SK-N-SH (cell line): ENCODE results near the gene TRIM7. TPM values are rescaled to one million over a fixed set of nuclear protein-coding genes. Genes with fewer than 3 reads are reported as not detected.
A peak's percentile ranks its signal among the peaks of the same experiment; 100 is the strongest.

Source experiments
- CTCF ChIA-PET: fragments of 300-600, 350-600 bp; formaldehyde crosslinking; extraction: SDS; loops from one replicate; lab custom pipeline; 2021; lab: Yijun Ruan, JAX
- POLR2A ChIA-PET: fragments of 350-600 bp; sonication (Branson Sonifier 250); formaldehyde crosslinking; extraction: SDS; loops from one replicate; lab custom pipeline; 2020; ENCODE audit warnings: antibody characterized with exemption, inconsistent platforms; lab: Yijun Ruan, JAX
- DNase-seq: peaks from one replicate; pipeline ENCODE4 v3.0.0; 2012
- H2AFZ ChIP-seq: fragments of 200-600 bp; sonication (generic); 2 replicates; pipeline ENCODE4 v1.8.1; 2016; ENCODE audit warnings: antibody characterized with exemption, mild to moderate bottlenecking, low read depth
- H3F3A ChIP-seq: fragments of 200-600 bp; sonication (generic); replicated peaks from 2 replicates; pipeline ENCODE3; 2016; ENCODE audit warnings: antibody characterized with exemption, mild to moderate bottlenecking; ENCODE audit not compliant: insufficient read depth
- H3K27ac ChIP-seq, 2 experiments: fragments of 200-500 bp in 1 of 2; fragments of 200-600 bp in 1 of 2; sonication (Bioruptor generic) in 1 of 2; sonication (generic), shearing (Covaris generic) in 1 of 2; 2 replicates each; pipeline versions ENCODE4 v1.5.1 to v1.6.1; 2014 to 2016; ENCODE audit warnings: low read depth in 2 of 2, inconsistent platforms in 1 of 2, low read length in 1 of 2, mild to moderate bottlenecking in 1 of 2, mixed read lengths in 1 of 2
- H3K27me3 ChIP-seq: fragments of 200-600 bp; sonication (generic), shearing (Covaris generic); 2 replicates; pipeline ENCODE4 v1.6.1; 2016; ENCODE audit warnings: mixed run types; ENCODE audit not compliant: insufficient read depth
- H3K36me3 ChIP-seq, 2 experiments: fragments of 200-500 bp in 1 of 2; fragments of 200-600 bp in 1 of 2; sonication (Bioruptor generic) in 1 of 2; sonication (generic) in 1 of 2; replicated peaks in 1 of 2; 2 replicates each; pipeline versions ENCODE3 to v1.5.1; 2014 to 2016; ENCODE audit warnings: low read length in 1 of 2, mild to moderate bottlenecking in 1 of 2; ENCODE audit not compliant: insufficient read depth in 2 of 2, control insufficient read depth in 1 of 2
- H3K4me1 ChIP-seq, 2 experiments: fragments of 200-500 bp in 1 of 2; fragments of 200-600 bp in 1 of 2; sonication (Bioruptor generic) in 1 of 2; sonication (generic), shearing (Covaris generic) in 1 of 2; 2 replicates each; pipeline versions ENCODE4 v1.5.1 to v1.6.1; 2014 to 2016; ENCODE audit warnings: low read depth in 1 of 2, low read length in 1 of 2, mixed run types in 1 of 2; ENCODE audit not compliant: insufficient read depth in 2 of 2, control insufficient read depth in 1 of 2
- H3K4me2 ChIP-seq: fragments of 200-600 bp; sonication (generic), shearing (Covaris generic); 2 replicates; pipeline ENCODE4 v1.6.1; 2017; ENCODE audit warnings: mixed run types
- H3K4me3 ChIP-seq, 2 experiments: fragments of 200-500 bp in 1 of 2; fragments of 200-600 bp in 1 of 2; sonication (Bioruptor generic) in 1 of 2; sonication (generic), shearing (Covaris generic) in 1 of 2; 2 replicates each; pipeline versions ENCODE4 v1.5.1 to v1.8.1; 2014 to 2016; ENCODE audit warnings: low read depth in 2 of 2, inconsistent platforms in 1 of 2, low read length in 1 of 2, mild to moderate bottlenecking in 1 of 2, mixed read lengths in 1 of 2, moderate library complexity in 1 of 2
- H3K79me2 ChIP-seq: fragments of 200-600 bp; sonication (generic); 2 replicates; pipeline ENCODE4 v1.8.1; 2017; ENCODE audit warnings: mild to moderate bottlenecking; ENCODE audit not compliant: insufficient read depth
- H3K9ac ChIP-seq: fragments of 200-600 bp; sonication (generic); 2 replicates; pipeline ENCODE4 v1.6.1; 2017; ENCODE audit warnings: mixed run types
- H3K9me2 ChIP-seq: fragments of 200-600 bp; sonication (generic); 2 replicates; pipeline ENCODE4 v1.6.1; 2017; ENCODE audit warnings: mixed run types
- H3K9me3 ChIP-seq: fragments of 200-600 bp; sonication (generic); 2 replicates; pipeline ENCODE4 v1.6.1; 2017; ENCODE audit warnings: mixed run types, mild to moderate bottlenecking, moderate library complexity
- H4K20me1 ChIP-seq: fragments of 200-600 bp; sonication (generic); 2 replicates; pipeline ENCODE4 v1.6.1; 2017; ENCODE audit warnings: mild to moderate bottlenecking, mixed run types; ENCODE audit not compliant: insufficient read depth
- CTCF ChIP-seq: fragments of 200-600 bp; sonication (generic); IDR thresholded peaks from 2 replicates; pipeline ENCODE4 v1.6.1; 2017; ENCODE audit warnings: antibody characterized with exemption, mild to moderate bottlenecking, moderate library complexity
- FOSL2 ChIP-seq: IDR thresholded peaks from 2 replicates; pipeline ENCODE4 v1.4.0; 2012; ENCODE audit warnings: low read depth, mild to moderate bottlenecking, moderate library complexity, borderline replicate concordance
- FOXM1 ChIP-seq: IDR thresholded peaks from 2 replicates; pipeline ENCODE4 v1.4.0; 2012; ENCODE audit warnings: low read depth, mild to moderate bottlenecking
- GABPA ChIP-seq: IDR thresholded peaks from 2 replicates; pipeline ENCODE4 v1.4.0; 2012; ENCODE audit warnings: low read depth, mild to moderate bottlenecking
- JUND ChIP-seq: IDR thresholded peaks from 2 replicates; pipeline ENCODE4 v1.4.0; 2012
- NFIC ChIP-seq: IDR thresholded peaks from 2 replicates; pipeline ENCODE4 v1.4.0; 2012; ENCODE audit warnings: borderline replicate concordance
- NRF1 ChIP-seq: IDR thresholded peaks from 2 replicates; pipeline ENCODE4 v1.6.1; 2012; ENCODE audit warnings: low read depth, mild to moderate bottlenecking, low read length
- PBX3 ChIP-seq: IDR thresholded peaks from 2 replicates; pipeline ENCODE4; 2012
- POLR2AphosphoS5 ChIP-seq: IDR thresholded peaks from 2 replicates; pipeline ENCODE4 v1.6.1; 2012; ENCODE audit warnings: low read depth, low read length
- RCOR1 ChIP-seq: fragments of 150-350 bp; IDR thresholded peaks from 2 replicates; pipeline ENCODE4 v1.6.1; 2017; ENCODE audit warnings: antibody characterized with exemption, low read length
- RXRA ChIP-seq: IDR thresholded peaks from 2 replicates; pipeline ENCODE4 v1.4.0; 2012; ENCODE audit warnings: low read depth, mild to moderate bottlenecking, borderline replicate concordance
- SMC3 ChIP-seq: IDR thresholded peaks from 2 replicates; pipeline ENCODE4 v1.6.1; 2012; ENCODE audit warnings: low read depth, low read length, improper control_type of control experiment
- USF2 ChIP-seq: fragments of 150-350 bp; IDR thresholded peaks from 2 replicates; pipeline ENCODE4 v1.6.1; 2017; ENCODE audit warnings: antibody characterized with exemption, low read length, low read depth, borderline replicate concordance
- ZBTB33 ChIP-seq: IDR thresholded peaks from 2 replicates; pipeline ENCODE4 v1.4.0; 2012; ENCODE audit warnings: low read depth, borderline replicate concordance
- WGBS: methylation state at CpG from one replicate; pipeline ENCODE4 v1.1.6; 2017; ENCODE audit warnings: low lambda C conversion rate; 5-methylcytosine and 5-hydroxymethylcytosine counted together
- polyA plus RNA-seq, 3 experiments: library from polyadenylated mRNA; depleted of rRNA; stranded (reverse); fragments of >200 nt; gene quantifications; 2 replicates each; pipeline ENCODE4 v1.2.3, GENCODE V29; 2012

TRIM7 gene
- polyA plus RNA-seq, 1 of the 3 experiments (the other 2 are of a cell fraction) = 3.5 TPM

GRCh38 chr5:181241393-181241975, 36.5 kb upstream of the TRIM7 start (continued):
- no peak for TF ChIP-seq NFIC
- TF ChIP-seq RXRA = no peak
- TF ChIP-seq PBX3 = no peak
- no peak for TF ChIP-seq RCOR1
- no peak for TF ChIP-seq ZBTB33
- TF ChIP-seq FOXM1 = no peak
- TF ChIP-seq POLR2AphosphoS5 = peak; percentile 67; the same call in 1 of the 2 replicates
- TF ChIP-seq JUND = no peak

- no peak overlapping the region for H3K4me3 ChIP-seq
- H3K9ac ChIP-seq = no peak overlapping the region
- no peaks in the 10 kb centered on the region for H3K9me2 ChIP-seq
- H3K4me1 ChIP-seq = peaks cover 10 to 24% of the 10 kb centered on the region in 2 experiments; a peak in 2 of 4 replicates
- POLR2A ChIA-PET = no interaction called here
- TF ChIP-seq FOSL2 (no peak), USF2 (no peak), GABPA (no peak), SMC3 (no peak), CTCF (no peak), NRF1 (no peak)
- TF ChIP-seq, all 33 proteins: peak for 0
- H3K36me3 ChIP-seq = peaks cover 63 to 78% of the 10 kb centered on the region in 2 experiments
- H3K27me3 ChIP-seq = no peaks in the 10 kb centered on the region
- H2AFZ ChIP-seq = no peak overlapping the region
- WGBS = 94% methylated on average over 9 of the region's 9 CpGs
- CTCF ChIA-PET = interaction anchor here (1.3 kb wide), 1 partner anchor 55 kb away, joined by 3 read pairs; no protein-coding TSS in a partner anchor
- H3K4me2 ChIP-seq = 0 out of 2 replicates have a peak overlapping the region, but pooled peaks have one; percentile 85
- H3K27ac ChIP-seq = peak overlapping the region in 1 of 2 experiments; percentile 96; a peak in 2 of 4 replicates
- H3F3A ChIP-seq = peaks cover 82% of the 10 kb centered on the region
- H3K9me3 ChIP-seq = no peaks in the 10 kb centered on the region
- peaks cover 59% of the 10 kb centered on the region for H3K79me2 ChIP-seq
- DNase-seq = no peak
- peaks cover 75% of the 10 kb centered on the region for H4K20me1 ChIP-seq
Measured at GRCh38 chr5:181239062-181239663, 34.2 kb upstream of the TRIM7 start.
